ENCODE measurements around the gene ZFP36L2. TPM values are rescaled to one million over a fixed set of nuclear protein-coding genes. Genes with fewer than 3 reads are reported as not detected.
A peak's percentile ranks its signal among the peaks of the same experiment; 100 is the strongest.

Gene ZFP36L2
- total and polyA plus RNA-seq, 2 donors (not counting 3 experiments of a cell fraction or from before 2014, with no cell fraction given) = 14.5 to 75.9 TPM

GRCh38 chr2:43269706-43270105 lies 43.3 kb upstream of the ZFP36L2 start:
- no peak for DNase-seq (ENCODE audit: low read depth, low spot score)
- Histone ChIP-seq H3K36me3 (ENCODE audit: control insufficient read depth in 2 of 2, extremely low read depth in 1 of 2, insufficient read depth in 2 of 2, low read length in 2 of 2) (no peaks in the 10 kb centered on the region), H3K9ac (replicated peaks; ENCODE audit: extremely low read depth, insufficient read depth, low read length) (peak overlapping the region; percentile 37), H3K79me2 (ENCODE audit: control insufficient read depth, insufficient read depth, low read length) (no peaks in the 10 kb centered on the region), H3K9me1 (replicated peaks; ENCODE audit: control insufficient read depth, extremely low read depth, insufficient read depth, low read length) (no peaks in the 10 kb centered on the region), H3K4me2 (ENCODE audit: insufficient read depth, low read length) (no peak overlapping the region), H3K27me3 (ENCODE audit: control insufficient read depth in 2 of 2, insufficient read depth in 2 of 2, low read length in 2 of 2) (no peaks in the 10 kb centered on the region), H3K27ac (ENCODE audit: insufficient read depth, low read depth, low read length) (peak overlapping the region; percentile 84), H4K20me1 (replicated peaks; ENCODE audit: control insufficient read depth, extremely low read depth, insufficient read depth, low read length) (no peaks in the 10 kb centered on the region), H2AFZ (ENCODE audit: low read depth, low read length) (no peak overlapping the region), H3K4me1 (ENCODE audit: control insufficient read depth, extremely low read depth, insufficient read depth, low read length) (peaks cover 16% of the 10 kb centered on the region), H3K4me3 (replicated peaks in 1 of 3; ENCODE audit: insufficient read depth in 1 of 3, low read depth in 1 of 3, low read length in 3 of 3) (no peak overlapping the region), H3K9me3 (replicated peaks; ENCODE audit: control insufficient read depth, insufficient read depth, low read length) (no peaks in the 10 kb centered on the region)
- no peak for FAIRE-seq
- POLR2A ChIA-PET = interaction anchor here (1.1 kb wide), 1 partner anchor 157 kb away, joined by 3 read pairs; no protein-coding TSS in a partner anchor
- CTCF ChIA-PET = interaction anchor here (0.8 to 1.7 kb wide), 8 partner anchors 9 to 442 kb away, joined by 4 to 7 read pairs (median 4); no protein-coding TSS in a partner anchor
- TF ChIP-seq POLR2AphosphoS5 (IDR thresholded peaks at IDR 0.05; ENCODE audit: insufficient read depth, low read depth, low read length) = no peak
- dilution Hi-C loops (cut with MboI; ENCODE audit: extremely low pct_ligation_motif_present, low sequenced_read_pairs) = no loop called here
- no TSS peak for BruUV-seq (replicated peaks)
- intact Hi-C loops (cut with micrococcal nuclease) = loop anchor here (1.0 to 10.0 kb wide), 5 partner anchors 55 to 215 kb away; no protein-coding TSS in a partner anchor

- H4K20me1 ChIP-seq (replicated peaks; ENCODE audit: control insufficient read depth, extremely low read depth, insufficient read depth, low read length) = no peaks in the 10 kb centered on the region
- no peak overlapping the region for H3K4me3 ChIP-seq (replicated peaks in 1 of 3; ENCODE audit: insufficient read depth in 1 of 3, low read depth in 1 of 3, low read length in 3 of 3)
- H3K36me3 ChIP-seq (ENCODE audit: control insufficient read depth in 2 of 2, extremely low read depth in 1 of 2, insufficient read depth in 2 of 2, low read length in 2 of 2) = no peaks in the 10 kb centered on the region
- POLR2A ChIA-PET = interaction anchor here (1.0 to 1.1 kb wide), 2 partner anchors 42 to 157 kb away, joined by 3 to 4 read pairs; no protein-coding TSS in a partner anchor
- BruUV-seq (replicated peaks) = no TSS peak
- H3K27ac ChIP-seq (ENCODE audit: insufficient read depth, low read depth, low read length) = peak overlapping the region; percentile 84
- H3K4me2 ChIP-seq (ENCODE audit: insufficient read depth, low read length) = peak overlapping the region; percentile 4
- peaks cover 16% of the 10 kb centered on the region for H3K4me1 ChIP-seq (ENCODE audit: control insufficient read depth, extremely low read depth, insufficient read depth, low read length)
- peak overlapping the region; percentile 37 for H3K9ac ChIP-seq (replicated peaks; ENCODE audit: extremely low read depth, insufficient read depth, low read length)
- dilution Hi-C loops (cut with MboI; ENCODE audit: extremely low pct_ligation_motif_present, low sequenced_read_pairs) (no loop called here), intact Hi-C loops (cut with micrococcal nuclease) (loop anchor here (1.0 to 10.0 kb wide), 5 partner anchors 56 to 216 kb away; no protein-coding TSS in a partner anchor)
- H3K9me3 ChIP-seq (replicated peaks; ENCODE audit: control insufficient read depth, insufficient read depth, low read length) = no peaks in the 10 kb centered on the region
- DNase-seq (ENCODE audit: low read depth, low spot score) = peak; percentile 98
- CTCF ChIA-PET = interaction anchor here (0.8 to 1.7 kb wide), 10 partner anchors 9 to 441 kb away, joined by 3 to 7 read pairs (median 4); no protein-coding TSS in a partner anchor
- H3K79me2 ChIP-seq (ENCODE audit: control insufficient read depth, insufficient read depth, low read length) = no peaks in the 10 kb centered on the region
- no peaks in the 10 kb centered on the region for H3K9me1 ChIP-seq (replicated peaks; ENCODE audit: control insufficient read depth, extremely low read depth, insufficient read depth, low read length)
- H2AFZ ChIP-seq (ENCODE audit: low read depth, low read length) = no peak overlapping the region
- peak; percentile 97 for FAIRE-seq
- no peaks in the 10 kb centered on the region for H3K27me3 ChIP-seq (ENCODE audit: control insufficient read depth in 2 of 2, insufficient read depth in 2 of 2, low read length in 2 of 2)
- TF ChIP-seq FOS (IDR thresholded peaks at IDR 0.05; ENCODE audit: borderline replicate concordance, insufficient read depth, low read length) = peak; percentile 92
- TF ChIP-seq MYC (IDR thresholded peaks at IDR 0.05; ENCODE audit: low read depth, low read length) = peak; percentile 39
- no peak for TF ChIP-seq EZH2 (IDR thresholded peaks at IDR 0.05; ENCODE audit: borderline replicate concordance, low read depth, low read length, severe bottlenecking)
- peak; percentile 81 for TF ChIP-seq POLR2AphosphoS5 (IDR thresholded peaks at IDR 0.05; ENCODE audit: insufficient read depth, low read depth, low read length)
- TF ChIP-seq POLR2A (IDR thresholded peaks at IDR 0.05; ENCODE audit: low read depth, low read length) = peak; percentile 42
- TF ChIP-seq, protein P1, sequence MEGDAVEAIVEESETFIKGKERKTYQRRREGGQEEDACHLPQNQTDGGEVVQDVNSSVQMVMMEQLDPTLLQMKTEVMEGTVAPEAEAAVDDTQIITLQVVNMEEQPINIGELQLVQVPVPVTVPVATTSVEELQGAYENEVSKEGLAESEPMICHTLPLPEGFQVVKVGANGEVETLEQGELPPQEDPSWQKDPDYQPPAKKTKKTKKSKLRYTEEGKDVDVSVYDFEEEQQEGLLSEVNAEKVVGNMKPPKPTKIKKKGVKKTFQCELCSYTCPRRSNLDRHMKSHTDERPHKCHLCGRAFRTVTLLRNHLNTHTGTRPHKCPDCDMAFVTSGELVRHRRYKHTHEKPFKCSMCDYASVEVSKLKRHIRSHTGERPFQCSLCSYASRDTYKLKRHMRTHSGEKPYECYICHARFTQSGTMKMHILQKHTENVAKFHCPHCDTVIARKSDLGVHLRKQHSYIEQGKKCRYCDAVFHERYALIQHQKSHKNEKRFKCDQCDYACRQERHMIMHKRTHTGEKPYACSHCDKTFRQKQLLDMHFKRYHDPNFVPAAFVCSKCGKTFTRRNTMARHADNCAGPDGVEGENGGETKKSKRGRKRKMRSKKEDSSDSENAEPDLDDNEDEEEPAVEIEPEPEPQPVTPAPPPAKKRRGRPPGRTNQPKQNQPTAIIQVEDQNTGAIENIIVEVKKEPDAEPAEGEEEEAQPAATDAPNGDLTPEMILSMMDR (IDR thresholded peaks at IDR 0.05; ENCODE audit: extremely low read depth in 1 of 2, insufficient read depth in 1 of 2, low read depth in 1 of 2, low read length in 2 of 2) = peak; percentile 5 to 35
- TF ChIP-seq, protein P2, sequence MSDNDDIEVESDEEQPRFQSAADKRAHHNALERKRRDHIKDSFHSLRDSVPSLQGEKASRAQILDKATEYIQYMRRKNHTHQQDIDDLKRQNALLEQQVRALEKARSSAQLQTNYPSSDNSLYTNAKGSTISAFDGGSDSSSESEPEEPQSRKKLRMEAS (IDR thresholded peaks at IDR 0.05; ENCODE audit: insufficient read depth, insufficient read length) = no peak
- peak; percentile 88 for TF ChIP-seq GATA2 (IDR thresholded peaks at IDR 0.05; ENCODE audit: insufficient read depth, insufficient read length, low read depth, low read length)
- peak; percentile 84 for TF ChIP-seq JUN (IDR thresholded peaks at IDR 0.05; ENCODE audit: borderline replicate concordance, insufficient read depth, insufficient read length, low read depth)
Measured at GRCh38 chr2:43269074-43269572, 42.7 kb upstream of the ZFP36L2 start.
